ENCODE measurements around the gene F13A1.

The F13A1 gene

GRCh38 chr6:6123803-6124202, 196.7 kb downstream of the F13A1 start:
- H3K4me3 ChIP-seq (ENCODE audit: low read length in 2 of 2): no peak overlapping the region
- peaks cover 0 to 3% of the 10 kb centered on the region in 2 donors for H3K27me3 ChIP-seq (ENCODE audit: control insufficient read depth in 2 of 2, insufficient read depth in 2 of 2, low read length in 2 of 2)
- H3K27ac ChIP-seq (ENCODE audit: low read depth in 2 of 2, low read length in 2 of 2): no peak overlapping the region
- no peaks in the 10 kb centered on the region for H3K9me3 ChIP-seq (ENCODE audit: control insufficient read depth in 2 of 2, low read length in 2 of 2)
- H3K9ac ChIP-seq (ENCODE audit: low read depth in 1 of 2, low read length in 2 of 2): no peak overlapping the region
- H3K4me1 ChIP-seq (ENCODE audit: control insufficient read depth in 2 of 2, insufficient read depth in 2 of 2, low read length in 2 of 2): no peaks in the 10 kb centered on the region
- no peaks in the 10 kb centered on the region for H3K36me3 ChIP-seq (ENCODE audit: control insufficient read depth in 2 of 2, insufficient read depth in 2 of 2, low read length in 2 of 2)

- H3K27ac ChIP-seq (ENCODE audit: low read depth in 2 of 2, low read length in 2 of 2): no peak overlapping the region
- peaks cover 0 to 3% of the 10 kb centered on the region in 2 donors for H3K27me3 ChIP-seq (ENCODE audit: control insufficient read depth in 2 of 2, insufficient read depth in 2 of 2, low read length in 2 of 2)
- H3K4me1 ChIP-seq (ENCODE audit: control insufficient read depth in 2 of 2, insufficient read depth in 2 of 2, low read length in 2 of 2): no peaks in the 10 kb centered on the region
- H3K36me3 ChIP-seq (ENCODE audit: control insufficient read depth in 2 of 2, insufficient read depth in 2 of 2, low read length in 2 of 2): no peaks in the 10 kb centered on the region
- no peak overlapping the region for H3K9ac ChIP-seq (ENCODE audit: low read depth in 1 of 2, low read length in 2 of 2)
- no peaks in the 10 kb centered on the region for H3K9me3 ChIP-seq (ENCODE audit: control insufficient read depth in 2 of 2, low read length in 2 of 2)
- H3K4me3 ChIP-seq (ENCODE audit: low read length in 2 of 2): no peak overlapping the region
Measured at GRCh38 chr6:6121943-6122342, 198.5 kb downstream of the F13A1 start.

- Histone ChIP-seq H3K27me3 (ENCODE audit: control insufficient read depth in 2 of 2, insufficient read depth in 2 of 2, low read length in 2 of 2) (no peaks in the 10 kb centered on the region), H3K36me3 (ENCODE audit: control insufficient read depth in 2 of 2, insufficient read depth in 2 of 2, low read length in 2 of 2) (no peaks in the 10 kb centered on the region), H3K4me1 (ENCODE audit: control insufficient read depth in 2 of 2, insufficient read depth in 2 of 2, low read length in 2 of 2) (no peaks in the 10 kb centered on the region), H3K9me3 (ENCODE audit: control insufficient read depth in 2 of 2, low read length in 2 of 2) (peaks cover 0 to 3% of the 10 kb centered on the region in 2 donors), H3K9ac (ENCODE audit: low read depth in 1 of 2, low read length in 2 of 2) (no peak overlapping the region), H3K27ac (ENCODE audit: low read depth in 2 of 2, low read length in 2 of 2) (no peak overlapping the region), H3K4me3 (ENCODE audit: low read length in 2 of 2) (no peak overlapping the region)
Measured at GRCh38 chr6:6105472-6106036, 214.9 kb downstream of the F13A1 start.
